Peyer's patch (tissue), 4 donors: ENCODE results near the gene B3GALT6. TPM values are rescaled to one million over a fixed set of nuclear protein-coding genes. Genes with fewer than 3 reads are reported as not detected.

ENCODE experiments used
- DNase-seq, 3 donors: peaks; one replicate each; pipeline ENCODE4 v3.0.0-alpha.2; 2017 to 2019
- H3K27ac ChIP-seq, 4 donors: fragments of 200-600 bp; sonication (generic); one replicate each; pipeline ENCODE4 v1.5.1; 2016 to 2019
- H3K27me3 ChIP-seq, 2 donors: fragments of 200-600 bp; sonication (generic); one replicate each; pipeline ENCODE4 v1.5.1; 2019
- H3K36me3 ChIP-seq, 3 donors: fragments of 200-600 bp; sonication (generic); one replicate each; pipeline ENCODE4 v1.5.1; 2016 to 2019
- H3K4me1 ChIP-seq, 4 donors: fragments of 200-600 bp; sonication (generic); one replicate each; pipeline ENCODE4 v1.5.1; 2016 to 2019
- H3K4me3 ChIP-seq, 4 donors: fragments of 200-600 bp; sonication (generic); 1 replicate in 3 of 4; 2 replicates in 1 of 4; pipeline ENCODE4 v1.5.1; 2016 to 2019; ENCODE audit warnings: mild to moderate bottlenecking in 1 of 4
- H3K9me3 ChIP-seq, 4 donors: fragments of 200-600 bp; sonication (generic); one replicate each; pipeline ENCODE4 v1.5.1; 2016 to 2019; ENCODE audit warnings: mild to moderate bottlenecking in 1 of 4
- CTCF ChIP-seq, 6 experiments: fragments of 450-650 bp in 4 of 6; fragments of 200-600 bp in 2 of 6; sonication (generic) in 1 of 6; IDR thresholded peaks; one replicate each; pipeline ENCODE4 v1.5.1; 2017 to 2019; ENCODE audit warnings: antibody characterized with exemption in 6 of 6, mild to moderate bottlenecking in 3 of 6, moderate library complexity in 1 of 6
- POLR2A ChIP-seq, 2 donors: fragments of 450-650 bp; IDR thresholded peaks; one replicate each; pipeline ENCODE4 v1.5.1; 2017; ENCODE audit warnings: antibody characterized with exemption in 2 of 2, mild to moderate bottlenecking in 2 of 2, moderate library complexity in 2 of 2
- total RNA-seq, 4 donors: library from RNA; depleted of rRNA; stranded (reverse); fragments of >200 nt; gene quantifications; one replicate each; pipeline ENCODE4 v1.1.0, GENCODE V29; 2016

Gene B3GALT6
- total RNA-seq, 4 donors from 2014 or later: 9.1 to 13.4 (median 10.6) TPM

GRCh38 chr1:1226566-1227362 lies 5.3 kb upstream of the B3GALT6 start:
- H3K9me3 ChIP-seq: no peaks in the 10 kb centered on the region
- no peak for DNase-seq
- no peaks in the 10 kb centered on the region for H3K27me3 ChIP-seq
- H3K4me3 ChIP-seq: no peak overlapping the region
- H3K36me3 ChIP-seq: peaks cover 0 to 77% (median 0%) of the 10 kb centered on the region in 3 donors
- peaks cover 3 to 20% (median 10%) of the 10 kb centered on the region in 4 donors for H3K4me1 ChIP-seq
- TF ChIP-seq CTCF (IDR thresholded peaks at IDR 0.05) (no peak), POLR2A (IDR thresholded peaks at IDR 0.05) (no peak)
- no peak overlapping the region for H3K27ac ChIP-seq

GRCh38 chr1:1227386-1227785 lies 4.7 kb upstream of the B3GALT6 start:
- Histone ChIP-seq H3K4me3 (no peak overlapping the region), H3K27me3 (no peaks in the 10 kb centered on the region), H3K36me3 (peaks cover 0 to 71% (median 0%) of the 10 kb centered on the region in 3 donors), H3K27ac (no peak overlapping the region), H3K4me1 (peaks cover 3 to 20% (median 10%) of the 10 kb centered on the region in 4 donors), H3K9me3 (no peaks in the 10 kb centered on the region)
- TF ChIP-seq CTCF (IDR thresholded peaks at IDR 0.05) (no peak), POLR2A (IDR thresholded peaks at IDR 0.05) (no peak)
- DNase-seq: no peak

- Histone ChIP-seq H3K4me3 (no peak overlapping the region), H3K4me1 (peaks cover 3 to 28% (median 16%) of the 10 kb centered on the region in 4 donors), H3K9me3 (no peaks in the 10 kb centered on the region), H3K27ac (no peak overlapping the region), H3K27me3 (no peaks in the 10 kb centered on the region), H3K36me3 (peaks cover 0 to 63% (median 0%) of the 10 kb centered on the region in 3 donors)
- TF ChIP-seq CTCF (IDR thresholded peaks at IDR 0.05) (no peak), POLR2A (IDR thresholded peaks at IDR 0.05) (no peak)
- DNase-seq: no peak
These were observed 3.9 kb upstream of the B3GALT6 start for GRCh38 chr1:1228187-1228586.

- peaks cover 0 to 57% (median 0%) of the 10 kb centered on the region in 3 donors for H3K36me3 ChIP-seq
- no peaks in the 10 kb centered on the region for H3K9me3 ChIP-seq
- DNase-seq: no peak
- peaks cover 3 to 30% (median 17%) of the 10 kb centered on the region in 4 donors for H3K4me1 ChIP-seq
- TF ChIP-seq POLR2A (IDR thresholded peaks at IDR 0.05) (no peak), CTCF (IDR thresholded peaks at IDR 0.05) (no peak)
- H3K27ac ChIP-seq: no peak overlapping the region
- H3K27me3 ChIP-seq: no peaks in the 10 kb centered on the region
- no peak overlapping the region for H3K4me3 ChIP-seq
These were observed 3.3 kb upstream of the B3GALT6 start for GRCh38 chr1:1228596-1229321.

- Histone ChIP-seq H3K27ac (no peak overlapping the region), H3K9me3 (no peaks in the 10 kb centered on the region), H3K4me3 (peak overlapping the region in 1 of 4 donors; percentile 96), H3K4me1 (peaks cover 3 to 30% (median 17%) of the 10 kb centered on the region in 4 donors), H3K27me3 (no peaks in the 10 kb centered on the region), H3K36me3 (peaks cover 0 to 48% (median 0%) of the 10 kb centered on the region in 3 donors)
- no peak for TF ChIP-seq CTCF (IDR thresholded peaks at IDR 0.05)
- no peak for TF ChIP-seq POLR2A (IDR thresholded peaks at IDR 0.05)
- no peak for DNase-seq
These were observed 2.3 kb upstream of the B3GALT6 start for GRCh38 chr1:1229770-1230169.
